Keratinocyte (primary cell): ENCODE measurements around the gene REPS2. TPM values are rescaled to one million over a fixed set of nuclear protein-coding genes. Genes with fewer than 3 reads are reported as not detected.

Experiments used
- DNase-seq: peaks from one replicate; pipeline ENCODE4 v3.0.0-alpha.2; 2011; ENCODE audit warnings: low read depth, missing footprints, low spot score
- FAIRE-seq: peaks from 2 replicates; lab custom pipeline; 2011; peaks lifted over from hg19 to GRCh38; lab: Jason Lieb, UNC
- H2AFZ ChIP-seq: 2 replicates; pipeline ENCODE4 v1.6.0; 2012; ENCODE audit warnings: low read length, control low read depth, inconsistent platforms; ENCODE audit not compliant: control insufficient read depth
- H3K27ac ChIP-seq: 2 replicates; pipeline ENCODE4 v1.5.1; 2011; ENCODE audit warnings: low read length; ENCODE audit not compliant: control insufficient read depth, insufficient read depth
- H3K27me3 ChIP-seq: 3 replicates; pipeline ENCODE4 v1.6.0; 2011; ENCODE audit warnings: low read length; ENCODE audit not compliant: control insufficient read depth, insufficient read depth; ENCODE audit errors: extremely low read depth
- H3K36me3 ChIP-seq, 2 experiments: 2 replicates in 1 of 2; 3 replicates in 1 of 2; pipeline ENCODE4 v1.5.1; 2011; ENCODE audit warnings: low read length in 2 of 2, mild to moderate bottlenecking in 1 of 2; ENCODE audit not compliant: control insufficient read depth in 2 of 2, insufficient read depth in 2 of 2; ENCODE audit errors: extremely low read depth in 1 of 2
- H3K4me1 ChIP-seq: 3 replicates; pipeline ENCODE4 v1.5.1; 2011; ENCODE audit warnings: low read length; ENCODE audit not compliant: control insufficient read depth, insufficient read depth; ENCODE audit errors: extremely low read depth
- H3K4me2 ChIP-seq: 3 replicates; pipeline ENCODE4 v1.6.0; 2011; ENCODE audit warnings: low read depth, low read length; ENCODE audit not compliant: control insufficient read depth, insufficient read depth; ENCODE audit errors: extremely low read depth
- H3K4me3 ChIP-seq, 3 experiments: fragments of 200-600 bp in 1 of 3; sonication (generic) in 1 of 3; 2 replicates in 2 of 3; 3 replicates in 1 of 3; pipeline ENCODE4 v1.5.1; 2011 to 2016; ENCODE audit warnings: low read length in 3 of 3, mild to moderate bottlenecking in 3 of 3, control low read depth in 2 of 3, inconsistent platforms in 1 of 3, low read depth in 1 of 3, mixed read lengths in 1 of 3, mixed run types in 1 of 3, moderate library complexity in 1 of 3; ENCODE audit not compliant: control insufficient read depth in 2 of 3, insufficient read depth in 2 of 3; ENCODE audit errors: extremely low read depth in 1 of 3
- H3K79me2 ChIP-seq: 2 replicates; pipeline ENCODE4 v1.6.0; 2012; ENCODE audit warnings: low read length; ENCODE audit not compliant: control insufficient read depth, insufficient read depth
- H3K9ac ChIP-seq: 3 replicates; pipeline ENCODE4 v1.6.0; 2011; ENCODE audit warnings: low read length; ENCODE audit not compliant: control insufficient read depth, insufficient read depth; ENCODE audit errors: extremely low read depth
- H3K9me1 ChIP-seq: 3 replicates; pipeline ENCODE4 v1.6.0; 2011; ENCODE audit warnings: low read length; ENCODE audit not compliant: control insufficient read depth, insufficient read depth; ENCODE audit errors: extremely low read depth
- H3K9me3 ChIP-seq: 2 replicates; pipeline ENCODE4 v1.5.1; 2012; ENCODE audit warnings: low read depth, low read length; ENCODE audit not compliant: control insufficient read depth
- H4K20me1 ChIP-seq: 3 replicates; pipeline ENCODE4 v1.6.0; 2011; ENCODE audit warnings: low read length; ENCODE audit not compliant: control insufficient read depth, insufficient read depth; ENCODE audit errors: extremely low read depth
- EZH2 ChIP-seq: IDR thresholded peaks from one replicate; pipeline ENCODE4 v1.6.1; 2012; ENCODE audit warnings: inconsistent platforms, mild to moderate bottlenecking, low read length, moderate library complexity
- dilution Hi-C: fragments of 300-500 bp; cut with MboI; formaldehyde crosslinking; loops from one replicate; pipeline ENCODE4 v1.7.0; 2020; ENCODE audit warnings: low sequenced_read_pairs; ENCODE audit not compliant: extremely low pct_ligation_motif_present
- polyA plus RNA-seq, 5 experiments: library from polyadenylated mRNA; depleted of rRNA in 3 of 5; stranded (reverse) in 3 of 5; stranded (forward) in 1 of 5; unstranded in 1 of 5; fragments of >200 nt; gene quantifications; 1 replicate in 1 of 5; 2 replicates in 3 of 5; 3 replicates in 1 of 5; pipeline versions ENCODE4 v1.2.1 to v1.2.3, GENCODE V29; 2011 to 2012; ENCODE audit warnings: missing spikeins in 2 of 5, low read depth in 1 of 5, low replicate concordance in 1 of 5
- TF ChIP-seq, protein P1 (sequence below), 3 experiments: IDR thresholded peaks in 1 of 3; conservative IDR thresholded peaks in 1 of 3; optimal IDR thresholded peaks in 1 of 3; 2 replicates in 2 of 3; 3 replicates in 1 of 3; pipeline versions ENCODE3 to v1.5.1; 2011; ENCODE audit warnings: low read length in 3 of 3, mild to moderate bottlenecking in 3 of 3, moderate library complexity in 2 of 3, control low read depth in 1 of 3, inconsistent platforms in 1 of 3; ENCODE audit not compliant: insufficient read depth in 2 of 3; ENCODE audit errors: extremely low read depth in 1 of 3

Gene REPS2
- polyA plus RNA-seq, 1 donor (not counting 4 experiments of a cell fraction or from before 2014, with no cell fraction given) = 2.4 TPM

- TF ChIP-seq, protein P1, sequence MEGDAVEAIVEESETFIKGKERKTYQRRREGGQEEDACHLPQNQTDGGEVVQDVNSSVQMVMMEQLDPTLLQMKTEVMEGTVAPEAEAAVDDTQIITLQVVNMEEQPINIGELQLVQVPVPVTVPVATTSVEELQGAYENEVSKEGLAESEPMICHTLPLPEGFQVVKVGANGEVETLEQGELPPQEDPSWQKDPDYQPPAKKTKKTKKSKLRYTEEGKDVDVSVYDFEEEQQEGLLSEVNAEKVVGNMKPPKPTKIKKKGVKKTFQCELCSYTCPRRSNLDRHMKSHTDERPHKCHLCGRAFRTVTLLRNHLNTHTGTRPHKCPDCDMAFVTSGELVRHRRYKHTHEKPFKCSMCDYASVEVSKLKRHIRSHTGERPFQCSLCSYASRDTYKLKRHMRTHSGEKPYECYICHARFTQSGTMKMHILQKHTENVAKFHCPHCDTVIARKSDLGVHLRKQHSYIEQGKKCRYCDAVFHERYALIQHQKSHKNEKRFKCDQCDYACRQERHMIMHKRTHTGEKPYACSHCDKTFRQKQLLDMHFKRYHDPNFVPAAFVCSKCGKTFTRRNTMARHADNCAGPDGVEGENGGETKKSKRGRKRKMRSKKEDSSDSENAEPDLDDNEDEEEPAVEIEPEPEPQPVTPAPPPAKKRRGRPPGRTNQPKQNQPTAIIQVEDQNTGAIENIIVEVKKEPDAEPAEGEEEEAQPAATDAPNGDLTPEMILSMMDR (optimal IDR thresholded peaks at IDR 0.05 in 1 of 3, IDR thresholded peaks at IDR 0.05 in 1 of 3, conservative IDR thresholded peaks at IDR 0.05 in 1 of 3; ENCODE audit: extremely low read depth in 1 of 3, insufficient read depth in 2 of 3, low read length in 3 of 3) = no peak
- no peak for TF ChIP-seq EZH2
- no peak overlapping the region for H3K4me3 ChIP-seq
- no peak overlapping the region for H3K9ac ChIP-seq
- H3K27me3 ChIP-seq = peaks cover 4% of the 10 kb centered on the region
- H3K79me2 ChIP-seq = no peaks in the 10 kb centered on the region
- H3K4me1 ChIP-seq = no peaks in the 10 kb centered on the region
- FAIRE-seq (no peak), DNase-seq (no peak)
- H2AFZ ChIP-seq = no peak overlapping the region
- H3K9me3 ChIP-seq = no peaks in the 10 kb centered on the region
- H3K36me3 ChIP-seq = no peaks in the 10 kb centered on the region
- no peaks in the 10 kb centered on the region for H4K20me1 ChIP-seq
- no peaks in the 10 kb centered on the region for H3K9me1 ChIP-seq
- H3K4me2 ChIP-seq = no peak overlapping the region
- no peak overlapping the region for H3K27ac ChIP-seq
- dilution Hi-C loops = no loop called here
These were observed 93.4 kb downstream of the REPS2 start for GRCh38 chrX:17039826-17040225.

DNA sequence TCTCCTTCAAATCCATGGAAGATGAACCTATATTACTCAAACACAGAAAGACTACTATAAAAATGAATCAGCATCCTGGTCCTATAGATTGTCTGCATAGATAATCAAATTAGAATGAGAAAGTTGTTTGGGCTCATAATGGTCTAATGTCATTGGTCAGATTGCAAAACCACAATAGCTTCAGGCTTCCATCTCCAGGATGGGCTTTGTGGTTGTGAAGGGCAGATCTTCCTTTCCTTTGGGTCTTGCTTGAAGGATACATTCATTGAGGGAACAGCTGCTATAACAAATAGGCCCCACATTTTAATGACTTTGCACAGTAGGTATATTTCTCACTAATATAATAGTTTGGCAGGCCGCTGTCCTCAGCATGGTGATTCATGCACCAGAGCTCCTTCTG is 94.3 kb downstream of the REPS2 start:
- H3K4me2 ChIP-seq = no peak overlapping the region
- H3K36me3 ChIP-seq = no peaks in the 10 kb centered on the region
- no peaks in the 10 kb centered on the region for H3K9me1 ChIP-seq
- dilution Hi-C loops = no loop called here
- H3K4me3 ChIP-seq = no peak overlapping the region
- FAIRE-seq (no peak), DNase-seq (no peak)
- H4K20me1 ChIP-seq = no peaks in the 10 kb centered on the region
- H3K4me1 ChIP-seq = no peaks in the 10 kb centered on the region
- no peaks in the 10 kb centered on the region for H3K79me2 ChIP-seq
- TF ChIP-seq, protein P1 (optimal IDR thresholded peaks at IDR 0.05 in 1 of 3, IDR thresholded peaks at IDR 0.05 in 1 of 3, conservative IDR thresholded peaks at IDR 0.05 in 1 of 3; ENCODE audit: extremely low read depth in 1 of 3, insufficient read depth in 2 of 3, low read length in 3 of 3) = no peak
- no peak for TF ChIP-seq EZH2
- H3K27me3 ChIP-seq = peaks cover 4% of the 10 kb centered on the region
- no peaks in the 10 kb centered on the region for H3K9me3 ChIP-seq
- H3K27ac ChIP-seq = no peak overlapping the region
- no peak overlapping the region for H3K9ac ChIP-seq
- H2AFZ ChIP-seq = no peak overlapping the region
